Colonic mucosa (tissue), 4 donors: Measurements from ENCODE around the gene OPRM1. TPM values are rescaled to one million over a fixed set of nuclear protein-coding genes. Genes with fewer than 3 reads are reported as not detected.

ENCODE experiments used
- DNase-seq: peaks from one replicate; pipeline ENCODE4 v3.0.0-alpha.2; 2020
- H3K27ac ChIP-seq: fragments of 200-600 bp; one replicate; pipeline ENCODE4 v1.8.0; 2021
- H3K27me3 ChIP-seq: fragments of 200-600 bp; one replicate; pipeline ENCODE4 v1.8.0; 2021
- H3K36me3 ChIP-seq: fragments of 200-600 bp; one replicate; pipeline ENCODE4 v1.8.0; 2021
- H3K4me1 ChIP-seq: fragments of 200-600 bp; one replicate; pipeline ENCODE4 v1.8.0; 2021; ENCODE audit warnings: mild to moderate bottlenecking
- H3K4me3 ChIP-seq: fragments of 200-600 bp; one replicate; pipeline ENCODE4 v1.8.0; 2021
- H3K9ac ChIP-seq, 2 donors: one replicate each; pipeline ENCODE4 v1.7.0; 2013; ENCODE audit warnings: control low read depth in 2 of 2, low read depth in 2 of 2, low read length in 2 of 2
- H3K9me3 ChIP-seq: fragments of 200-600 bp; one replicate; pipeline ENCODE4 v1.8.0; 2021
- CTCF ChIP-seq: fragments of 200-600 bp; IDR thresholded peaks from one replicate; pipeline ENCODE4 v1.8.0; 2022; ENCODE audit warnings: antibody characterized with exemption, mild to moderate bottlenecking
- intact Hi-C: fragments of 100-400 bp; cut with DNase I; formaldehyde crosslinking; loops from one replicate; pipeline ENCODE4 v1.14.1; 2022
- total RNA-seq, 2 donors: library from RNA; stranded (reverse); fragmentation: NEBNext Ultra II Directional in 1 of 2; extraction: Animal tissue kit (Norgen Biotek cat#: 25700) in 1 of 2; gene quantifications; one replicate each; pipeline ENCODE4 v1.2.1, GENCODE V29; 2021
- donor health status: healthy.
- donor health status: DM: no; HTN: no; CAD: no.
- donor health status: DM: no; HTN: no; CAD: no.

Gene OPRM1
- total RNA-seq, 2 donors from 2014 or later = not detected

GRCh38 chr6:154289818-154290508 lies 250.9 kb downstream of the OPRM1 start:
- H3K9ac ChIP-seq = no peak overlapping the region
- intact Hi-C loops = no loop called here
- H3K4me3 ChIP-seq = no peak overlapping the region
- no peak for DNase-seq
- no peaks in the 10 kb centered on the region for H3K9me3 ChIP-seq
- H3K27me3 ChIP-seq = no peaks in the 10 kb centered on the region
- H3K36me3 ChIP-seq = no peaks in the 10 kb centered on the region
- no peaks in the 10 kb centered on the region for H3K4me1 ChIP-seq
- H3K27ac ChIP-seq = no peak overlapping the region
- no peak for TF ChIP-seq CTCF

DNA sequence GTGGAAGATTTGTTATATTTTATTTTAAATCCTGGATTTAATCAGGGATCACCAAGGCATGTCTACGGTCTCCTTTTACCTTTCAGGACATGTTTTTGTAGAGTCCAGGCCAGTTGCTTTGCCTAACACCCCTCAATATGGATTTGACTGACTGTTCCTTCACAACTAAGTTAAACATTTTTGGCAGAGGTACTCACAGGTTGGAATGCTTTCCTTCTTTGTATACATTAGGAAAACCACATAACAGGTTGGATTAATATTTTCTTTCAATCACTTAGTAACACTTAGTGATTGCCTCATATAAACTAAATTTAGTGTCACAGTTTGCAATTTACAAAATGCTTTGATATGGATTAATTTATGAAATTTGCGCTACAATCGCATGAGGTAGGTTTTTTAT lies 253.0 kb downstream of the OPRM1 start:
- Histone ChIP-seq H3K36me3 (no peaks in the 10 kb centered on the region), H3K4me3 (no peak overlapping the region), H3K9me3 (no peaks in the 10 kb centered on the region), H3K27me3 (no peaks in the 10 kb centered on the region), H3K27ac (no peak overlapping the region), H3K9ac (no peak overlapping the region), H3K4me1 (no peaks in the 10 kb centered on the region)
- no peak for TF ChIP-seq CTCF
- DNase-seq = no peak
- intact Hi-C loops = no loop called here

- no peaks in the 10 kb centered on the region for H3K4me1 ChIP-seq
- H3K27me3 ChIP-seq = no peaks in the 10 kb centered on the region
- H3K36me3 ChIP-seq = no peaks in the 10 kb centered on the region
- intact Hi-C loops = no loop called here
- H3K4me3 ChIP-seq = no peak overlapping the region
- no peak for TF ChIP-seq CTCF
- no peak overlapping the region for H3K9ac ChIP-seq
- no peak for DNase-seq
- no peaks in the 10 kb centered on the region for H3K9me3 ChIP-seq
- H3K27ac ChIP-seq = no peak overlapping the region
Observed at GRCh38 chr6:154292855-154293519, 253.9 kb downstream of the OPRM1 start.

- intact Hi-C loops = no loop called here
- Histone ChIP-seq H3K9ac (no peak overlapping the region), H3K36me3 (no peaks in the 10 kb centered on the region), H3K27ac (no peak overlapping the region), H3K4me1 (no peaks in the 10 kb centered on the region), H3K27me3 (no peaks in the 10 kb centered on the region), H3K4me3 (no peak overlapping the region), H3K9me3 (no peaks in the 10 kb centered on the region)
- no peak for DNase-seq
- TF ChIP-seq CTCF = no peak
Observed at GRCh38 chr6:154295733-154296132, 256.7 kb downstream of the OPRM1 start.
